HTR-8/SVneo (cell line): ENCODE results near the gene KIF5C.
"Not testable (repeated sequence)": the region's sequence is repeated elsewhere in the genome, so short reads cannot be mapped to it uniquely, and the experiment has no call there.

ENCODE experiments used
- DNase-seq: peaks from one replicate; pipeline ENCODE4 v3.0.0; 2011; ENCODE audit warnings: low spot score, mixed read lengths; ENCODE audit not compliant: insufficient read length
- FAIRE-seq: peaks from 2 replicates; lab custom pipeline; 2011; peaks lifted over from hg19 to GRCh38; lab: Jason Lieb, UNC

The KIF5C gene

DNA sequence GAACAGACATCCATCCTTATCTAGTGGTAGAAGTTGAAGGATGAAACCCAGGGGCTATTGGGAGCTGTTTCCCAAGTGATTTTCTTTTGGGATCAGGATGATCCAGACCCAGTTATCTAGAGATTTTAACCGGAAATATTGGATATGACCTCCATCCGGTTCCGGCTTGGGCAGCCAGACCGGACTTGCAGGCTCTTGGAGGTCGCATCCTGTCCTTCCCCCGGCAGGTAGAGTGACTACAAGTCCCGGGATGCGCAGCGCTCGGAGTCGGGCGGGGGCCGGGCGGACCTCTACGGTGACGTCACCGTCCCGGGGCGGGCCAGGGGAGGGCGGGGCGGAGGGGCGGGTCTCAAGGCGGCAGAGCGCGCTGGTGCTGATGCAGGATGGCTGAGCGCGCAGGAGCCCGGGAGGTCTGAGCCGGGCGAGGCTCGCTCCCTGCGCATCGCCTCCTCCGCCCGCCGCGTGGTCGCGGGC is at the start of gene KIF5C:
TSS of gene KIF5C (plus strand) at position 360 of the 474 bp plus-strand sequence. CDS start 391 bp downstream, outside the sequence.
- DNase-seq: peak; percentile 93
- FAIRE-seq: peak; percentile 68

DNA sequence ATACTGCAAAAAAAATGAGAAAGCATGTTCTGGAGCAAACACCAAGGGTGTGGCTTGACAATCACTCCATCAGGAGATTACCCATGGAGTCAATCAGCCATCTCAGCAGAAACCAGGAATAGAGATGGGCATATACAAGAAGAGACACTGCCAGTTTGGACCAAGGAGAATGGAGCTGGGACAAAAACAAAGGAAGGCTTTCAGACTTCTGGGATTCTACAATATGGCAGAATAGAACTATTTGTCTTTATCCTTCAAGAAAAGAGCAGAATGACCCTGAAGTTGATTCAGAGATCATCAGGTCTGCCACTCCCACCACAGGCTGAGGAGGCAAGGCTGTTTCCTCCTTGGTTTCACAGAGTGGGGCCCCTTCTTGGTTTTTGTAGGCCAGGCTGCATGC is 48.2 kb upstream of the KIF5C start:
- FAIRE-seq (no peak), DNase-seq (no peak)

DNA sequence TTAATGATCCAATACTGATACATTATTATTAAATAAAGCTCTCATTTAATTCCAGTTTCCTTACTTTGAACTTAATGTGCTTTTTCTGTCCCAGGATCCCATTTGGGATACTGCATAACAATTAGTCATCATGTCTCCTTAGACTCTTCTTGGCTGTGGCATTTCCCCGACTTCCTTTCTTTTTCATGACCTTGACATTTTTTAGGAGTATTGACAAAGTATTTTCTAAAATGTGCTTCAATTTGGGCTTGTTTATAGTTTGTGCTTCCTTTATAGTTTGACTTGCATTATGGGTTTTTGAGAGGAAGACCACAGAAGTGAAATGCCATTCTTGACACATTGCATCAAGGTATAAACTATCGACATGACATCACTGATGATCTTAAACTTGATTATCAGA is 46.1 kb upstream of the KIF5C start:
- FAIRE-seq: no peak
- DNase-seq: no peak

GRCh38 chr2:148829618-148830017 is 45.4 kb upstream of the KIF5C start:
- no peak for FAIRE-seq

GRCh38 chr2:148832637-148833036 is 42.4 kb upstream of the KIF5C start:
- FAIRE-seq: no peak
- no peak for DNase-seq

More at GRCh38 chr2:148829618-148830017, 45.4 kb upstream of the KIF5C start:
- DNase-seq: no peak

- DNase-seq (no peak), FAIRE-seq (no peak)
Measured at GRCh38 chr2:148842050-148842449, 33.0 kb upstream of the KIF5C start.

- DNase-seq (no peak), FAIRE-seq (no peak)
Measured at GRCh38 chr2:148848146-148848545, 26.9 kb upstream of the KIF5C start.

- DNase-seq (no peak), FAIRE-seq (no peak)
Measured at GRCh38 chr2:148853458-148853857, 21.6 kb upstream of the KIF5C start.

- no peak for FAIRE-seq
- no peak for DNase-seq
Measured at GRCh38 chr2:148860037-148860436, 15.0 kb upstream of the KIF5C start.

DNA sequence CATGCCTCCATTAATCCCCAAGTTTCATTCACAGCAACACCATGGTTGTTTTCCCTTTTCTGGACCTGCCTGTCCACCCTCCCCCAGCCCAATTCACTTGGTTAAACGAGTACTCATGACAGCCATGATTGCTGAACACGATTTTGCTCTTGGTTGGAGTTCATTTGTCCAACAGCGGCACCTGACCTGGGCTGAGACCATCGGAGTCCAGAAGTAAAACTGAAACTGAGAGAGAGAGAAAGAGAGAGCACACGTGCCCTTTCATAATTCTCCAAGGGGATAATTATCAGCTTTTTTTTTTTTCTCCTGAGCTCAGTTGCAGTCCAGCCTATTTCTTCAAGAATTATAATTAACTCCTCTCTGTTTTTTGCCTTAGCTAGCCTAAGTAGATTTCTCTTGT is 13.7 kb upstream of the KIF5C start:
- FAIRE-seq: no peak
- DNase-seq: no peak

- not testable (repeated sequence) for DNase-seq, FAIRE-seq
Measured at GRCh38 chr2:148862478-148862877, 12.5 kb upstream of the KIF5C start.

GRCh38 chr2:148865512-148865911 is 9.5 kb upstream of the KIF5C start:
- DNase-seq: no peak
- FAIRE-seq: no peak

- FAIRE-seq (no peak), DNase-seq (no peak)
Measured at GRCh38 chr2:148866091-148866490, 8.9 kb upstream of the KIF5C start.

DNA sequence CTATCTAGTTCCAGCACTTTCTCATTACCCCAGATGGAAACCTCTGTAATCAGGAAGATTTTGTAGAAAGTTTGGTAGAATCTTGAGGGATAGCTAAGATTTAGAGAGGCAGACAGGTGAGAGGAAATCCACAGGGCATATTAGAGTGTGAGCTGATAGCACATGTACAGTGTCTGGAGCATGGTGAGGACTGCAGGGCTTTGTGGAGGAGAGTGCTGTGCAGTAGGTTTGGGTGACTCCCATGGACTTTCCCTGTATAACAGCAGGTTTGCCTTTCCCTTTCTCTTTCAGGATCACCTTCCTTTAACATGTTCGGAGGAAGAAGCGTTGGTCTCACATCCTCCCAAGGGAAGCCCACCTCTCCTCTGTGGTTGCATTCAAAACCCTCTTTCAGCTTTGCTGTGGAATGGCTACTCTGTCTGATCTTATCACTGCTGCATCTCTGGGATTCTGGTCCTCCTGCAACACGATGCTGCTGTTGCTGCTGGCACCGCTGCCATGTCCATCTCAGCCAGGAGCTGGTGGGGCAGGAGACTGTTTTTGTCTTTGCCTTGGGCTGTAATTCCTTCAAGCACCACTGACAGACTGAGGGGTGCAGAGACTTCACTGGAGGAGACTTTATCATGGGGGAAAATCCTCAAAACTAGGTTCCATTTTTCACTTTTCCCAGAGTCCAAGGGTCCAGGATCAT is 7.8 kb upstream of the KIF5C start:
- DNase-seq (no peak), FAIRE-seq (no peak)

GRCh38 chr2:148875387-148876051 is 492 bp downstream of the KIF5C start:
- no peak for DNase-seq
- FAIRE-seq: no peak

DNA sequence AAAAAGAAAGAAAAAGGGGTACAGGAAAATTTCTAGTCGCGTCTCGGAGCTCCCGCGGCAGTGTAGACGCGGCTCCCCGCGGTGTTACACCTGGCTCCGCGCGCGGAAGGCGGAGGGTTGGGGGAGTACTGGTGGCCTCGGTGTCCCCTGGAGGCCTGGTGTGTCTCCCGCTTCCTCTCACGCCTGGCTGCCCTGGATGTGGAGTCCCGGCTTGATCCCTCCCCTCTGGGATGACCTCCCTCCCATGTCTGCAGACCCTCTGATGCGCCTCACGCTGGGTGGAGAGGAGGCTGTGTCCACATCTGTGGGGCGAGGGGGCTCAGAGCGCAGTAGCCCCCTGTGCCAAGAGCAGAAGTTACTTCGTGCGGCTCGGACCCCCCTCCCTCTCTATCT is 1.2 kb downstream of the KIF5C start:
- DNase-seq: no peak
- no peak for FAIRE-seq

DNA sequence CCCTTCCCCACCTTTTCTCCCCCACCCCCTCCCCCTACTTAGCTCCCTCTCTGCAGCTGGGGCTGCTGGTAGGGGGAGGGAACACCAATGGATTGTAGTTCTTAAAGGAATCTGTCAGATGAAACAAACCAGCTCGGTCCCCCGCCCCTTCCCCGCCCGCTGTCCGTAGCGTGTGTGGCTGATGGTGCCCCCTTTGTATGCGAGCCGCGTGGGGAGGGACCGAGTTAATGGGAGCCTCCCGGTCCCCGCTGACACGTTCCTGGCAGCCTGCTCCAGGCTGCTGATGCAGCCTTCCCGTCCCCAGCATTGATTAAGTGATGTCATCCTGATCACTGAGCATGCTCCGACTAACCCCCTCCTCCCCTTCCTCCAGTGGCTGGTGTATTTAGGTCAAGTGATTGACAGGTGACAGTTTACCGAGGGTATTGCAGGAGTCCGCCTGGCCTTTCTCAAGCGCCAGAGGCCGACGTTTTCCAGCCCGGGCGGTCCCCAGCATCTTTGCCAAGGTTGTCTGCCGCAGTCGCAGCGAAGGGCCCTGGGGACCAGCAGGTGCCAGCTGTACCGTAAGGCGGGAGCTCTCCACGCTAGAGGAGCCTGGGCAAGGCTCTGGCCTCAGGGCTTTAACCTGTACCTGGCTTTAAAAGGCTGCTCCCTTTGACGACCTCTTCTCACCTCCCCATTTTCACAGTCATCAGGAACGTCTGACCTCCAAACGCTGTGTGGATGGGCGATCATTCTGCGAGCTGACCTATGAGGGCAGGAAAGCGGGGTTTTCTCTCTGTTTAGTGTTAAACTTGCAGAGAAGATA is 1.8 kb downstream of the KIF5C start:
- DNase-seq: no peak

GRCh38 chr2:148877403-148877740 is 2.3 kb downstream of the KIF5C start:
- FAIRE-seq (no peak), DNase-seq (no peak)

More for the DNA sequence above, 1.8 kb downstream of the KIF5C start:
- FAIRE-seq: peak; percentile 9

- no peak for FAIRE-seq
- DNase-seq: no peak
Measured at GRCh38 chr2:148880636-148881035, 5.6 kb downstream of the KIF5C start.

- FAIRE-seq: no peak
Measured at GRCh38 chr2:148882051-148882450, 7.0 kb downstream of the KIF5C start.

DNA sequence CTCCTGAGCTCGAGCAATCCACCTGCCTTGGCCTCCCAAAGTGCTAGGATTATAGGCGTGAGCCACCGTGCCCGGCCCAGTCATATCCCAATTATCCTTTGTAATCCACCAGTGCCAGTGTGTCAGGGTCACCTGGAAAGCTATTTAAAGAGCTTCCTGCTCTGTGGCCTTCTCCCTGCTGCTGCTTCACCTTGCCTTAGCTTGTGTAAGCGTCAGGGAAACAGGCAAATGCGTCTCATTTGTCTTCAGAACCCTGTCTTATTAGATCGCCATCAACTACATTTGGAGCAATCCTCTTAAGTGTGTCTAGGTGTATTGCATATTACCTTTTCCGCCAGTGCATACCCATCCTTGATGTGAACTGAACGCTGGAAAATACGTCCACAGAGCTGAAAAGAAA is 10.2 kb downstream of the KIF5C start:
- DNase-seq: no peak
- no peak for FAIRE-seq

More at GRCh38 chr2:148882051-148882450, 7.0 kb downstream of the KIF5C start:
- DNase-seq: no peak
